Astrocyte of the cerebellum (primary cell): ENCODE measurements around the gene EIPR1.

ENCODE experiments used
- DNase-seq: peaks from one replicate; pipeline ENCODE4 v3.0.0-alpha.2; 2011; ENCODE audit warnings: low read depth
- H3K4me3 ChIP-seq: 2 replicates; pipeline ENCODE4 v1.5.1; 2011; ENCODE audit warnings: mild to moderate bottlenecking, low read depth, low read length, moderate library complexity
- CTCF ChIP-seq: IDR thresholded peaks from 2 replicates; pipeline ENCODE4 v1.5.1; 2012; ENCODE audit warnings: low read length, low read depth, moderate library complexity, mild to moderate bottlenecking; ENCODE audit errors: missing control alignments
- in situ Hi-C: cut with HindIII; loops from 2 replicates; pipeline ENCODE4 v1.10.0; 2017; ENCODE audit warnings: low sequenced_read_pairs

EIPR1 gene

GRCh38 chr2:3208591-3208990, 169.0 kb downstream of the EIPR1 start:
- no peak overlapping the region for H3K4me3 ChIP-seq
- DNase-seq: no peak
- no peak for TF ChIP-seq CTCF
- in situ Hi-C loops: no loop called here

GRCh38 chr2:3208179-3208578, 169.4 kb downstream of the EIPR1 start:
- in situ Hi-C loops: no loop called here
- no peak overlapping the region for H3K4me3 ChIP-seq
- DNase-seq: no peak
- no peak for TF ChIP-seq CTCF

GRCh38 chr2:3207091-3207491, 170.5 kb downstream of the EIPR1 start:
- in situ Hi-C loops: no loop called here
- H3K4me3 ChIP-seq: no peak overlapping the region
- TF ChIP-seq CTCF: no peak
- DNase-seq: no peak

GRCh38 chr2:3205845-3206244, 171.8 kb downstream of the EIPR1 start:
- DNase-seq: no peak
- TF ChIP-seq CTCF: no peak
- in situ Hi-C loops: no loop called here
- no peak overlapping the region for H3K4me3 ChIP-seq

- DNase-seq: no peak
- TF ChIP-seq CTCF: no peak
- in situ Hi-C loops: no loop called here
- no peak overlapping the region for H3K4me3 ChIP-seq
These were observed 173.4 kb downstream of the EIPR1 start for GRCh38 chr2:3204031-3204821.

- no peak overlapping the region for H3K4me3 ChIP-seq
- in situ Hi-C loops: no loop called here
- TF ChIP-seq CTCF: no peak
- DNase-seq: no peak
These were observed 174.1 kb downstream of the EIPR1 start for GRCh38 chr2:3203497-3204019.
